ENCODE results near the gene SCN9A.

GRCh38 chr2:166373105-166373504, 2.6 kb downstream of the SCN9A start:
- TF ChIP-seq CTCF (conservative IDR thresholded peaks at IDR 0.05; ENCODE audit: low read length), result no peak
- no peak for TF ChIP-seq EZH2phosphoT487 (IDR thresholded peaks at IDR 0.05; ENCODE audit: borderline replicate concordance, low read depth, low read length)

Measured in OCI-LY7 (cell line).